IMR-90 (cell line): ENCODE data around the gene TDG. TPM values are rescaled to one million over a fixed set of nuclear protein-coding genes. Genes with fewer than 3 reads are reported as not detected.

Experiments
- ATAC-seq: fragments of 200-7000 bp; cut with Tn5 transposase; 2 replicates; pipeline ENCODE4 v1.9.1; 2020; ENCODE audit warnings: low read depth, mild to moderate bottlenecking, moderate library complexity
- BruUV-seq: library from RNA; stranded (reverse); fragments of 400-500 nt; replicated peaks from 2 replicates; lab custom pipeline; 2021; lab: Mats Ljungman, UMichigan
- CTCF ChIA-PET: fragments of 300-600 bp; formaldehyde crosslinking; extraction: SDS; loops from one replicate; lab custom pipeline; 2021; ENCODE audit warnings: antibody characterized with exemption; lab: Yijun Ruan, JAX
- POLR2A ChIA-PET: fragments of 300-600 bp; sonication (Branson Sonifier 250); formaldehyde crosslinking; loops from one replicate; lab custom pipeline; 2022; ENCODE audit warnings: antibody characterized with exemption; ENCODE audit not compliant: unreplicated experiment; lab: Charles Lee
- DNase-seq: peaks from one replicate; pipeline ENCODE4 v3.0.0; 2013
- H2AFZ ChIP-seq: replicated peaks from 2 replicates; pipeline ENCODE3; 2013; ENCODE audit warnings: low read length, mild to moderate bottlenecking; ENCODE audit not compliant: poor library complexity
- H2AK5ac ChIP-seq: 2 replicates; pipeline ENCODE4 v1.6.1; 2013; ENCODE audit warnings: low read depth, low read length, inconsistent platforms
- H2AK9ac ChIP-seq: replicated peaks from 2 replicates; pipeline ENCODE3; 2013; ENCODE audit warnings: mild to moderate bottlenecking, low read depth, low read length, moderate library complexity; ENCODE audit not compliant: poor library complexity
- H2BK120ac ChIP-seq: 2 replicates; pipeline ENCODE4 v1.6.1; 2013; ENCODE audit warnings: low read depth, low read length, inconsistent platforms
- H2BK15ac ChIP-seq: 3 replicates; pipeline ENCODE4 v1.6.1; 2013; ENCODE audit warnings: low read depth, low read length, inconsistent platforms
- H2BK20ac ChIP-seq: 2 replicates; pipeline ENCODE4 v1.6.1; 2013; ENCODE audit warnings: low read depth, mild to moderate bottlenecking, inconsistent platforms, low read length, moderate library complexity
- H2BK5ac ChIP-seq: 2 replicates; pipeline ENCODE4 v1.6.1; 2013; ENCODE audit warnings: mild to moderate bottlenecking, low read depth, low read length, inconsistent platforms; ENCODE audit not compliant: poor library complexity, severe bottlenecking
- H3K14ac ChIP-seq: replicated peaks from 2 replicates; pipeline ENCODE4 v1.6.1; 2013; ENCODE audit warnings: low read depth, low read length, inconsistent platforms
- H3K18ac ChIP-seq: 2 replicates; pipeline ENCODE4 v1.6.1; 2013; ENCODE audit warnings: low read depth, low read length, control low read depth
- H3K23ac ChIP-seq: 2 replicates; pipeline ENCODE4 v1.6.1; 2013; ENCODE audit warnings: low read depth, low read length, inconsistent platforms
- H3K27ac ChIP-seq: 2 replicates; pipeline ENCODE4 v1.5.1; 2013; ENCODE audit warnings: mild to moderate bottlenecking, control low read depth, low read length; ENCODE audit not compliant: insufficient read depth
- H3K27me3 ChIP-seq: 2 replicates; pipeline ENCODE4 v1.6.1; 2013; ENCODE audit warnings: low read length; ENCODE audit not compliant: control insufficient read depth, insufficient read depth
- H3K36me3 ChIP-seq: 2 replicates; pipeline ENCODE4 v1.6.1; 2013; ENCODE audit warnings: low read length, mixed read lengths; ENCODE audit not compliant: control insufficient read depth, insufficient read depth
- H3K4ac ChIP-seq: 2 replicates; pipeline ENCODE4 v1.6.1; 2013; ENCODE audit warnings: low read depth, low read length, inconsistent platforms
- H3K4me1 ChIP-seq: 2 replicates; pipeline ENCODE4 v1.6.1; 2013; ENCODE audit warnings: low read length, mixed read lengths; ENCODE audit not compliant: control insufficient read depth, insufficient read depth
- H3K4me2 ChIP-seq: 2 replicates; pipeline ENCODE4 v1.6.1; 2013; ENCODE audit warnings: low read depth, mild to moderate bottlenecking, control low read depth, low read length, moderate library complexity
- H3K4me3 ChIP-seq: 2 replicates; pipeline ENCODE4 v1.5.1; 2013; ENCODE audit warnings: low read depth, mild to moderate bottlenecking, control low read depth, low read length, moderate library complexity; ENCODE audit not compliant: insufficient read depth
- H3K56ac ChIP-seq: 2 replicates; pipeline ENCODE4 v1.6.1; 2013; ENCODE audit warnings: low read length, inconsistent platforms; ENCODE audit not compliant: insufficient read depth; ENCODE audit errors: extremely low read depth
- H3K79me1 ChIP-seq, 2 experiments: 2 replicates each; pipeline ENCODE4 v1.6.1; 2013; ENCODE audit warnings: low read length in 2 of 2, inconsistent platforms in 1 of 2, low read depth in 1 of 2
- H3K9ac ChIP-seq: 2 replicates; pipeline ENCODE4 v1.6.1; 2013; ENCODE audit warnings: low read depth, low read length, control low read depth
- H3K9me1 ChIP-seq: 2 replicates; pipeline ENCODE4 v1.6.1; 2013; ENCODE audit warnings: low read length, inconsistent platforms; ENCODE audit not compliant: insufficient read depth
- H3K9me3 ChIP-seq: 2 replicates; pipeline ENCODE4 v1.6.1; 2013; ENCODE audit warnings: low read length; ENCODE audit not compliant: control insufficient read depth, insufficient read depth
- H4K20me1 ChIP-seq: 2 replicates; pipeline ENCODE4 v1.6.1; 2013; ENCODE audit warnings: low read length, inconsistent platforms; ENCODE audit not compliant: insufficient read depth
- H4K5ac ChIP-seq: 2 replicates; pipeline ENCODE4 v1.6.1; 2013; ENCODE audit warnings: mild to moderate bottlenecking, low read depth, low read length, control low read depth
- H4K8ac ChIP-seq, 2 experiments: 2 replicates each; pipeline ENCODE4 v1.6.1; 2013; ENCODE audit warnings: low read depth in 2 of 2, low read length in 2 of 2, control low read depth in 1 of 2, inconsistent platforms in 1 of 2
- H4K91ac ChIP-seq: 2 replicates; pipeline ENCODE4 v1.6.1; 2013; ENCODE audit warnings: low read depth, low read length, inconsistent platforms; ENCODE audit not compliant: insufficient read depth
- BHLHE40 ChIP-seq: fragments of 150-350 bp; IDR thresholded peaks from 2 replicates; pipeline ENCODE4 v1.6.1; 2016; ENCODE audit warnings: mild to moderate bottlenecking, low read depth, low read length
- CHD1 ChIP-seq: IDR thresholded peaks from 2 replicates; pipeline ENCODE4 v1.6.1; 2012; ENCODE audit warnings: low read depth, low read length, improper control_type of control experiment
- CTCF ChIP-seq: conservative IDR thresholded peaks from 2 replicates; pipeline ENCODE4 v1.5.1; 2012; ENCODE audit warnings: mild to moderate bottlenecking, low read depth, low read length, improper control_type of control experiment
- ELK1 ChIP-seq: fragments of 150-350 bp; IDR thresholded peaks from 2 replicates; pipeline ENCODE4 v1.6.1; 2016; ENCODE audit warnings: low read depth, mild to moderate bottlenecking, low read length, moderate library complexity, borderline replicate concordance
- MAFK ChIP-seq: IDR thresholded peaks from 2 replicates; pipeline ENCODE4 v1.6.1; 2012; ENCODE audit warnings: low read depth, low read length, improper control_type of control experiment
- MAZ ChIP-seq: IDR thresholded peaks from 2 replicates; pipeline ENCODE4 v1.6.1; 2012; ENCODE audit warnings: low read depth, mild to moderate bottlenecking, low read length, improper control_type of control experiment, moderate library complexity, borderline replicate concordance
- POLR2A ChIP-seq: IDR thresholded peaks from 2 replicates; pipeline ENCODE4 v1.6.1; 2012; ENCODE audit warnings: mild to moderate bottlenecking, low read depth, low read length
- RAD21 ChIP-seq: IDR thresholded peaks from 2 replicates; pipeline ENCODE4 v1.6.1; 2012; ENCODE audit warnings: low read length, improper control_type of control experiment
- RCOR1 ChIP-seq: IDR thresholded peaks from 2 replicates; pipeline ENCODE4 v1.6.1; 2012; ENCODE audit warnings: mild to moderate bottlenecking, low read length, improper control_type of control experiment; ENCODE audit not compliant: insufficient replicate concordance
- WGBS, 2 experiments: methylation state at CpG; one replicate each; pipeline versions ENCODE4 v1.1.5 to v1.1.7; 2013; ENCODE audit warnings: missing lambda C conversion rate in 2 of 2; ENCODE audit not compliant: insufficient read length in 1 of 2; ENCODE audit errors: extremely low coverage in 2 of 2; 5-methylcytosine and 5-hydroxymethylcytosine counted together
- dilution Hi-C: fragments of 300-500 bp; cut with HindIII; formaldehyde crosslinking; loops from one replicate; pipeline ENCODE4 v1.14.3; 2018; ENCODE audit warnings: low sequenced_read_pairs; ENCODE audit not compliant: unreplicated experiment
- in situ Hi-C: fragments of 300-500 bp; cut with MboI; formaldehyde crosslinking; loops from 3 replicates; pipeline ENCODE4 v1.14.3; 2019; ENCODE audit warnings: low sequenced_read_pairs, inconsistent platforms, mixed read lengths
- intact Hi-C: fragments of 100-400 bp; cut with micrococcal nuclease; formaldehyde crosslinking; loops from 2 replicates; pipeline ENCODE4 v1.10.0; 2022
- polyA plus RNA-seq, 3 experiments: library from polyadenylated mRNA; depleted of rRNA; stranded (reverse); fragments of >200 nt; gene quantifications; 2 replicates each; pipeline ENCODE4 v1.2.3, GENCODE V29; 2012; ENCODE audit warnings: low replicate concordance in 1 of 3
- total RNA-seq: library from RNA; depleted of rRNA; stranded (reverse); fragments of >200 nt; gene quantifications from 2 replicates; pipeline ENCODE4 v1.2.3, GENCODE V29; 2012

Gene TDG
- total and polyA plus RNA-seq, 2 of the 4 experiments (the other 2 are of a cell fraction): 14.0 to 14.7 TPM

- POLR2A ChIA-PET: no interaction called here
- Histone ChIP-seq H4K8ac (no peak overlapping the region), H3K27ac (no peak overlapping the region), H2AK5ac (no peak overlapping the region), H2BK20ac (no peak overlapping the region), H3K9ac (no peak overlapping the region), H2BK5ac (no peak overlapping the region), H3K9me1 (no peaks in the 10 kb centered on the region), H3K27me3 (no peaks in the 10 kb centered on the region), H4K20me1 (no peaks in the 10 kb centered on the region), H2AK9ac (no peak overlapping the region), H3K79me1 (no peaks in the 10 kb centered on the region; a peak in 1 of 4 replicates), H3K4me3 (no peak overlapping the region), H3K56ac (no peak overlapping the region), H3K4ac (no peak overlapping the region), H3K36me3 (no peaks in the 10 kb centered on the region; the same call in 1 of the 2 replicates), H3K23ac (no peak overlapping the region), H2BK120ac (no peak overlapping the region), H3K18ac (no peak overlapping the region), H2AFZ (no peak overlapping the region), H4K5ac (no peak overlapping the region), H3K4me2 (no peak overlapping the region), H3K14ac (no peak overlapping the region), H3K9me3 (no peaks in the 10 kb centered on the region), H2BK15ac (no peak overlapping the region), H3K4me1 (peaks cover 2% of the 10 kb centered on the region; the same call in 1 of the 2 replicates), H4K91ac (no peak overlapping the region)
- ATAC-seq: no peak
- intact Hi-C loops: no loop called here
- no peak for DNase-seq
- TF ChIP-seq RCOR1: no peak
- TF ChIP-seq MAFK: no peak
- TF ChIP-seq MAZ: no peak
- no peak for TF ChIP-seq POLR2A
- no peak for TF ChIP-seq CTCF
- TF ChIP-seq BHLHE40: no peak
- no peak for TF ChIP-seq RAD21
- no peak for TF ChIP-seq CHD1
- TF ChIP-seq ELK1: no peak
- in situ Hi-C loops: no loop called here
- WGBS, 2 experiments: 20% methylated on average over 1 of the region's 5 CpGs; no CpG with 5 or more reads in 1 of the 2 experiments
- no TSS peak for BruUV-seq
- dilution Hi-C loops: no loop called here
- CTCF ChIA-PET: no interaction called here
These were observed 33.3 kb downstream of the TDG start for GRCh38 chr12:103998976-103999375.
